Fibroblast of lung (primary cell): Measurements from ENCODE around the gene MYO1A.

Source experiments
- CTCF ChIP-seq, 2 donors: IDR thresholded peaks in 1 of 2; conservative IDR thresholded peaks in 1 of 2; 1 replicate in 1 of 2; 2 replicates in 1 of 2; pipeline ENCODE4 v1.5.1; 2011 to 2012; ENCODE audit warnings: low read length in 2 of 2, control low read depth in 1 of 2, inconsistent platforms in 1 of 2, low read depth in 1 of 2, mild to moderate bottlenecking in 1 of 2
- EZH2 ChIP-seq: IDR thresholded peaks from 2 replicates; pipeline ENCODE4 v1.5.1; 2012; ENCODE audit warnings: low read length, control low read depth, mild to moderate bottlenecking; ENCODE audit errors: missing control alignments

GRCh38 chr12:57097554-57097835 is 47.6 kb upstream of the MYO1A start:
- TF ChIP-seq CTCF (conservative IDR thresholded peaks at IDR 0.05 in 1 of 2, IDR thresholded peaks at IDR 0.05 in 1 of 2; ENCODE audit: low read depth in 1 of 2, low read length in 2 of 2) (no peak), EZH2 (no peak)
